HUES64 (cell line): ENCODE measurements around the gene PHOSPHO2. TPM values are rescaled to one million over a fixed set of nuclear protein-coding genes. Genes with fewer than 3 reads are reported as not detected.
A peak's percentile ranks its signal among the peaks of the same experiment; 100 is the strongest.

Experiments
- H3K27ac ChIP-seq: 2 replicates; pipeline ENCODE4 v1.7.0; 2013; ENCODE audit warnings: low read depth, low read length, inconsistent platforms
- H3K27me3 ChIP-seq: 2 replicates; pipeline ENCODE4 v1.6.1; 2013; ENCODE audit warnings: mild to moderate bottlenecking, low read length; ENCODE audit not compliant: insufficient read depth
- H3K36me3 ChIP-seq: 2 replicates; pipeline ENCODE4 v1.6.1; 2013; ENCODE audit warnings: mild to moderate bottlenecking, low read length; ENCODE audit not compliant: insufficient read depth
- H3K4me1 ChIP-seq: 2 replicates; pipeline ENCODE4 v1.6.1; 2013; ENCODE audit warnings: mild to moderate bottlenecking, low read length, moderate library complexity; ENCODE audit not compliant: insufficient read depth
- H3K4me3 ChIP-seq: 2 replicates; pipeline ENCODE4 v1.5.1; 2013; ENCODE audit warnings: mild to moderate bottlenecking, low read length, moderate library complexity
- H3K9ac ChIP-seq: 2 replicates; pipeline ENCODE4 v1.6.1; 2013; ENCODE audit warnings: mild to moderate bottlenecking, low read depth, low read length
- H3K9me3 ChIP-seq: 2 replicates; pipeline ENCODE4 v1.6.1; 2013; ENCODE audit warnings: low read depth, low read length; ENCODE audit not compliant: insufficient read depth
- WGBS: fragments of 150-250, 120-280 bp; methylation state at CpG from one replicate; pipeline ENCODE4 v1.1.7; 2013; ENCODE audit warnings: missing lambda C conversion rate; 5-methylcytosine and 5-hydroxymethylcytosine counted together
- polyA plus RNA-seq, 2 experiments: library from polyadenylated mRNA; stranded (reverse); fragments of 50-300 nt; gene quantifications; one replicate each; pipeline ENCODE4 v1.2.3, GENCODE V29; 2013

The PHOSPHO2 gene, protein sequence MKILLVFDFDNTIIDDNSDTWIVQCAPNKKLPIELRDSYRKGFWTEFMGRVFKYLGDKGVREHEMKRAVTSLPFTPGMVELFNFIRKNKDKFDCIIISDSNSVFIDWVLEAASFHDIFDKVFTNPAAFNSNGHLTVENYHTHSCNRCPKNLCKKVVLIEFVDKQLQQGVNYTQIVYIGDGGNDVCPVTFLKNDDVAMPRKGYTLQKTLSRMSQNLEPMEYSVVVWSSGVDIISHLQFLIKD
- 6.8 TPM for polyA plus RNA-seq (2013, experiment 1 of 2)
- polyA plus RNA-seq (2013, experiment 2 of 2): 8.8 TPM

DNA sequence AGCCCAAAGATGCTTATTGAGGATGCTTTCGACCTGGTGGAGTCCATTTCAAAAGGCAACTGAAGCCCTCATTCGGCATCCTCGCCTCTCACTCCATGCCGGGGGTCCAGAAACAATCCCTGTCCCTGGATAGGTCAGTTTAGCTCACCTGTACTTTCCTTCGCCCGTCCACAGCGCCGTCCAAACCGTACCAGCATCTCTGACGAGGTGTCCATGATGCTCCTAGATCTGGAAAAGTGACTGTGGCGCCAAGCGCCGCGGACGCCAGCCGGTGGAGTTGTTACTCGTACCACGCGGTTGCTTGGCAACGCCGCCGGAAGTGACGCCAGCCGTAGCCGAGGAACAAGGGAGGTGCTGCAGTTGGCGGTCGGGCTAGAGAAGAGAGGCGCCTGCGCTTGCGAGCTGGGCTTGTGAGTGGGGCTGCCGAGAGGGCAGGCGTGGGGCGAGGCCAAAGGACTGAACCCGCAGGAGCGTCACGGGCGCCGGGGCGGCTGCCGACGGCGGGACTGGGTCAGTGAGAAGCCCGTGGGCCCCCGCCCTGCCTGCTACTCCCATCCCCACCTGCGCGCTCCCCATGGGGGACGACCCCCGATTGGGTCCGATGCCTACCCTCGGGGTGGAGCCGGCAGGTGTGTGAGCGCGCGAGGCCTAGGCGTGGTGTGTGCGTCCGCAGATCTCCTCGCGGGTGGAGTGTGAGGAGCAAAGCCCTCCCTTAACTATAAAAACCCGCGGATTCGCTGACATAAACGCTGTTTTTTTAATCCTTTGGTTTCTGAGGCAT lies at the start of gene PHOSPHO2, which contains the start of gene CFAP210:
PHOSPHO2 (plus strand) TSS at position 357 of the 781 bp plus-strand sequence. CDS start 6,503 bp downstream, outside the sequence.
CFAP210 (minus strand) TSS at position 293 of the 781 bp plus-strand sequence; CDS start at position 215, 78 bp downstream.
- Histone ChIP-seq H3K27ac (peak within 1 kb of the TSS; percentile 57), H3K27me3 (no peaks in the 10 kb centered on the region), H3K4me1 (no peaks in the 10 kb centered on the region), H3K9me3 (0 out of 2 replicates have a peak, but pooled peaks cover 3% of the 10 kb centered on the region), H3K4me3 (peak within 1 kb of the TSS; percentile 75), H3K9ac (peak within 1 kb of the TSS; percentile 79), H3K36me3 (peaks cover 28% of the 10 kb centered on the region)
- under 1% methylated on average over 63 of the region's 63 CpGs for WGBS

DNA sequence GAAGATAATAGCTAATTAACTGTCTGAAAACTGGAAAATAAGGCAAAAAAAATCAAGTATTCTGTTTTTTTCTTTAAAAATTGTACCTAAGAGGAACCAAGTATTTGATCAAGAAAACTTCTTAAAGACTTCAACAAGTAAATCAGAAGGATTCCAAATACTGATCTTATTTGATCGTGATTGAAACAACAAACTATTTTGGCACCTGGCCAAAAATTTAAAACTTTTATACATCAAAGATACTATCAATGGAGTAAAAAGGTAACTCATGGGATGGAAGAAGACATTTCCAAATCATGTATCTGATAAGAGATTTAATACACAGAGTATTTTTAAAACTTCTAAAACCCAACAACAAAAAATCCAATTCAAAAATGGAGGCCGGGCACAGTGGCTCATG lies 46.8 kb upstream of the PHOSPHO2 start:
- WGBS: 99% methylated on average over 2 of the region's 2 CpGs
- no peaks in the 10 kb centered on the region for H3K9me3 ChIP-seq
- no peaks in the 10 kb centered on the region for H3K27me3 ChIP-seq
- H3K4me3 ChIP-seq: no peak overlapping the region
- H3K27ac ChIP-seq: no peak overlapping the region
- H3K36me3 ChIP-seq: no peaks in the 10 kb centered on the region
- no peak overlapping the region for H3K9ac ChIP-seq
- no peaks in the 10 kb centered on the region for H3K4me1 ChIP-seq

DNA sequence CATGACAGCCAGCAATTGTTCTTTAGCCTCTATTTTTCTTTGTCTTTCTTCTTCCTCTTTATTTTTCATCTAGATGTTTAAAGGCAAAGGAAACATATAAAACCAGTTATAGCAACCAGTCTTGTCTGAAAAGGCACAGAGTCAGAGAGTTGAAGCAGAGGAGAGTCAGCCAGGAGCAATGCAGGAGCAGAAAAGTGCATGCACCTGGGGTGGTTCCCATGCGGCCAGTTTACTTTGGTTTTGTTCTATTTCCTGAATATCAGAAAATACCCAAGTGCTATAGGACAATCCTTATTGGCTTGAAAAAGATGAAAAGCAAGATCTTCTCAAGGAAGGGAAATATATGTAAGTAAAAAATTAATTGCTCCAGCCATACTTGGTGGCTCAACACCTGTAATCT lies 45.0 kb upstream of the PHOSPHO2 start:
- Histone ChIP-seq H3K9ac (no peak overlapping the region), H3K27ac (no peak overlapping the region), H3K27me3 (no peaks in the 10 kb centered on the region), H3K9me3 (no peaks in the 10 kb centered on the region), H3K4me1 (no peaks in the 10 kb centered on the region), H3K36me3 (no peaks in the 10 kb centered on the region), H3K4me3 (no peak overlapping the region)
- 100% methylated on average over 1 of the region's 1 CpG for WGBS

DNA sequence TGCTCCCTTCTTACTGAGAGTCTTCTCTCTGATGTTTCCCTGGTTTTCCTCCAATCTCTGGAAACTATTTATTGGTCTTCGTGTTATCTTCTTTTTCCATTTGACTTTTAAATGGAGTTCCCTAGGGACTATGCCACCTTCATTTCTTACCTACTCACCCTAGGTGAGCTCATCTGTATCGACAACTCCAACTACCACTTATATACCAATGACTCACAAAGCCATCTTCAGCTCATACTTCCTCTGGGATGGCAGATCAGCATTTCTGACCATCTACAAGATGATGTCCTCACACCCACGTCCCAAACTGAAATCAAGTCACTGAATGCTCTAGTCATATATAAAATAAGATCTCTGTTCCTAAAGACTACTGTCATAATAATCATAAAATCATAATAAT lies 40.6 kb upstream of the PHOSPHO2 start:
- Histone ChIP-seq H3K27ac (no peak overlapping the region), H3K4me3 (no peak overlapping the region), H3K9me3 (no peaks in the 10 kb centered on the region), H3K36me3 (no peaks in the 10 kb centered on the region), H3K27me3 (no peaks in the 10 kb centered on the region), H3K4me1 (no peaks in the 10 kb centered on the region), H3K9ac (no peak overlapping the region)
- WGBS: 77% methylated on average over 3 of the region's 3 CpGs

DNA sequence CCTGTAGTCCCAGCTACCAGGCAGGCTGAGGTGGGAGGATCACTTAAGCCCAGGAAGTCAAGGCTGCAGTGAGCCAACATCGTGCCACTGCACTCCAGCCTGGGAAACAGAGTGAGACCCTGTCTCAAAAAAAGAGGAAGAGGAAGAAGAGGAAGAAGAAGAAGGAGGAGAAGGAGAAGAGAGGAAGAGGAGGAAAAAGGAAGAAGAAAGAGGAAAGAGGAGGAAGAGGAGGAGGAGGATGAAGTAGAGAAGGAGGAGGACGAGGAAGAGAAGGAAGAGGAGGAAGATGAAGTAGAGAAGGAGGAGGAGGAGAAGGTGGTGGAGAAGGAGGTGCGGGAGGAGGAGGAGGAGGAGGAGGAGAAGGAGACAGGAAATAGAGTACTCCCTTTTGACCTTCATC lies 38.1 kb upstream of the PHOSPHO2 start:
- no peaks in the 10 kb centered on the region for H3K9me3 ChIP-seq
- 78% methylated on average over 3 of the region's 3 CpGs for WGBS
- no peak overlapping the region for H3K9ac ChIP-seq
- no peak overlapping the region for H3K4me3 ChIP-seq
- no peaks in the 10 kb centered on the region for H3K36me3 ChIP-seq
- H3K27ac ChIP-seq: no peak overlapping the region
- no peaks in the 10 kb centered on the region for H3K4me1 ChIP-seq
- no peaks in the 10 kb centered on the region for H3K27me3 ChIP-seq

DNA sequence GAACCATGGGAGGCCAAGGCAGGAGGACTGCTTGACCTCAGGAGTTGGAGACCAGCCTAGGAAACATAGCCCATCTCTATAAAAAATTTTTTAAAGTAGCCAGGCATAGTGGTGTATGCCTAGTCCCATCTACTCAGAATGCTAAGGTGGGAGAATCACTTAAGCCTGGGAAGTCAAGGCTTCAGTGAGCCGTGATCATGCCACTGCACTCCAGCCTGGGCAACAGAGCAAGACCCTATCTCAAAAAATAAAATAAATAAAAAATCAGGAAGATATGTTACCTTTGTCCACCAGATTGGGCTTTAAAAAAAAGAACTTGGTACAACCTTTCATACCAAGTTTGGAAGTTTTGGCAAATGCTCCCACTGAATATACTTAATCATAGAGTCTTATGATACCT lies 35.4 kb upstream of the PHOSPHO2 start:
- no peak overlapping the region for H3K27ac ChIP-seq
- H3K4me1 ChIP-seq: no peaks in the 10 kb centered on the region
- 100% methylated on average over 1 of the region's 1 CpG for WGBS
- H3K9me3 ChIP-seq: no peaks in the 10 kb centered on the region
- no peaks in the 10 kb centered on the region for H3K27me3 ChIP-seq
- H3K4me3 ChIP-seq: no peak overlapping the region
- no peaks in the 10 kb centered on the region for H3K36me3 ChIP-seq
- H3K9ac ChIP-seq: no peak overlapping the region

DNA sequence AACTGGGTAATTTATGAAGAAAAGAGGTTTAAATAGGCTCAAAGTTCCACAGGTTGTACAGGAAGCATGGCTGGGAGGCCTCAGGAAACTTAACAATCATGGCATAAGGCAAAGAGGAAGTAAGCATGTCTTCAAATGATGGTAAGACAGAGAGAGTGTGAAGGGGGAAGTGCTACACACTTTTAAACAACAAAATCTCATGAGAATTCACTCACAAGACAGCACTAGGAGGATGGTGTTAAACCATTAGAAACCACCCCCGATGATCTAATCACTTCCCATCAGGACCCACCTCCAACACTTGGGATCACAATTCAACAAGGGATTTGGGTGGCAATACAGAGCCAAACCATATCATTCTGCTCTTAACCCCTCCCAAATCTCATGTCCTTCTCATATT lies 34.9 kb upstream of the PHOSPHO2 start:
- Histone ChIP-seq H3K27me3 (no peaks in the 10 kb centered on the region), H3K9me3 (no peaks in the 10 kb centered on the region), H3K36me3 (no peaks in the 10 kb centered on the region), H3K9ac (no peak overlapping the region), H3K27ac (no peak overlapping the region), H3K4me1 (no peaks in the 10 kb centered on the region), H3K4me3 (no peak overlapping the region)
- WGBS: 90% methylated on average over 1 of the region's 1 CpG

DNA sequence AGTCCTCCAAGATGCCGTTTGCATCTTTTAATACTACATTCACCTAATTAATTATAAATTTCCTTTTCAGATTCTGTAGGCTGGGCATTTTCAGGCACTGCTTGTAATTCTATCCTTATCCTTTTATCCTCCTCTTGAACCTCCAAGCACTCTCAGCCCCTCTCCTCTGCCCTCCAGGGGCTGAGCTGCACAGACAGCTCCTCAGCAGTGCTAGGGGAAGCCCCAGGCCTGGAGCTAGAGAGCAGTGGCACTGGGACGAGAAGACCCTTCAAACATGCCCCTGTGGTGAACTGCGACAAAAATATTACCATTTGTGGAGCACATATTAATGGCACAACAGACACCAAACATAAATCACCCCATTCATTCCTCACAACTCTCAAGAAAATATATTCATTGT lies 33.0 kb upstream of the PHOSPHO2 start:
- H3K4me1 ChIP-seq: no peaks in the 10 kb centered on the region
- no peaks in the 10 kb centered on the region for H3K36me3 ChIP-seq
- no peaks in the 10 kb centered on the region for H3K9me3 ChIP-seq
- H3K4me3 ChIP-seq: no peak overlapping the region
- H3K9ac ChIP-seq: no peak overlapping the region
- no peak overlapping the region for H3K27ac ChIP-seq
- 90% methylated on average over 3 of the region's 3 CpGs for WGBS
- no peaks in the 10 kb centered on the region for H3K27me3 ChIP-seq

DNA sequence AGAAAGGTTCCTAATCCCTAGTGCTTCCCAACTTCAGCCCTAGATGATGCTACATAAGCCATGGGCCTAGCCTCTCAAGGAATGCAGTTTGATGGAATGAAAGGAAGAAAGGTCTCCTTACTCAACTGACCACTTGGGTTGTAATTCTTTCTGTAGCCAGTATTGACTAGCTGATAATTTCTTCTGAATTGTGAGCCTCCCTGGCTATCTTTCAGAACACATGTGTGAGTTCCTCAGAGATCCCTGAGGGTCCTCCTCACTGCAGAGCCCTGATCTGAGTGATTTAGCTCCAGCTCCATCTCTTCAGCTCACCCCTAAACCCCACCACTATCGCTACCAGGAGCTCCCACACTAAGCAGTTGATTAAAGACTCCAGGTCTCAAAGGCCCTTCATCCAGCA lies 31.5 kb upstream of the PHOSPHO2 start:
- Histone ChIP-seq H3K27me3 (no peaks in the 10 kb centered on the region), H3K27ac (no peak overlapping the region), H3K4me1 (no peaks in the 10 kb centered on the region), H3K9ac (no peak overlapping the region), H3K4me3 (no peak overlapping the region), H3K9me3 (no peaks in the 10 kb centered on the region), H3K36me3 (no peaks in the 10 kb centered on the region)
- 95% methylated on average over 1 of the region's 1 CpG for WGBS

DNA sequence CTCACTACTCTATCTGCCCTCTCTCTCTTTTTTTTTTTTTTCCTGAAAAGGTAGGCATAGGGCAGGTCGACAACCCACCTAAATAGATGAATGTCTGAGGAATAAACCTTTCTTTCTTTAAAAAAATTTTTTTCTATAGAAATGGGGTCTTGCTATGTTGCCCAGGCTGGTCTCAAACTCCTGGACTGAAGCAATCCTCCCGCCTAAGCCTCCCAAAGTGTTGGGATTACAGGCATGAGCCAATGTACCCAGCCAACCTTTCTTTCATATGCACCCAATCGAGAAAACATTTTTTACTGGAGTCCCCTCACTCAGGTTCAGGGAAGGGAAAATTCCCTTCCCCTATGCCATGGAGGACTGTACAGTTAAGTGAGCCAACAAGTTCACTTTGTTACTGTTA lies 31.0 kb upstream of the PHOSPHO2 start:
- H3K9me3 ChIP-seq: no peaks in the 10 kb centered on the region

DNA sequence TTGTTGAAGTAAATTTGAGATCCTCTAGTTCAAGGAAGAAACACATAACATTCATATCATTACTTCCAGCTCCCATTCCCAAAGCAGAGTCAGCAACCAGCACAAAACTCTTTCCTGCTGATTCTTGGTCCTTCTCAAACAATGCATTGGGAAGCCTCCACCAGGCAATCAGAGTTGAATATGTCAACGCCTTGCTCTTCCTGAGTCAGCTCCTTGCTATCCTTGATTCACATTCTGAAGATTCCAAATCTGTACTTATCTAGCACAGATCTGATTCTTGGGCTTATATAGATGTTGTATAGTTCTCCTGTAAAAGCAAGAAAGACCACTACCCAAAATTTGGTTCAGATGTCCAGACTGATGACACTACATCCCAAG lies 29.7 kb upstream of the PHOSPHO2 start:
- H3K4me3 ChIP-seq: no peak overlapping the region
- H3K4me1 ChIP-seq: no peaks in the 10 kb centered on the region
- H3K9ac ChIP-seq: no peak overlapping the region
- H3K27me3 ChIP-seq: no peaks in the 10 kb centered on the region
- no peaks in the 10 kb centered on the region for H3K9me3 ChIP-seq
- no peaks in the 10 kb centered on the region for H3K36me3 ChIP-seq
- 86% methylated on average over 1 of the region's 1 CpG for WGBS
- H3K27ac ChIP-seq: no peak overlapping the region

More for the DNA sequence above, 31.0 kb upstream of the PHOSPHO2 start:
- H3K27me3 ChIP-seq: no peaks in the 10 kb centered on the region
- no peak overlapping the region for H3K4me3 ChIP-seq
- H3K4me1 ChIP-seq: no peaks in the 10 kb centered on the region
- H3K36me3 ChIP-seq: no peaks in the 10 kb centered on the region
- no peak overlapping the region for H3K27ac ChIP-seq
- WGBS: 89% methylated on average over 2 of the region's 3 CpGs
- no peak overlapping the region for H3K9ac ChIP-seq
